MCF 10A (cell line): ENCODE data around the gene CDHR3. TPM values are rescaled to one million over a fixed set of nuclear protein-coding genes. Genes with fewer than 3 reads are reported as not detected.
A peak's percentile ranks its signal among the peaks of the same experiment; 100 is the strongest.

Experiments used
- BruUV-seq: library from RNA; stranded (reverse); fragments of 400-500 nt; replicated peaks from 2 replicates; lab custom pipeline; 2021; lab: Mats Ljungman, UMichigan
- CTCF ChIA-PET: fragments of 300-600 bp; sonication (Branson Sonifier 250); formaldehyde crosslinking; extraction: SDS; loops from one replicate; lab custom pipeline; 2021; ENCODE audit warnings: antibody characterized with exemption, inconsistent platforms; lab: Yijun Ruan, JAX
- POLR2A ChIA-PET: fragments of 300-600, 350-650 bp; sonication (Branson Sonifier 250); formaldehyde crosslinking; extraction: SDS; loops from one replicate; lab custom pipeline; 2020; ENCODE audit warnings: antibody characterized with exemption, inconsistent platforms; lab: Yijun Ruan, JAX
- DNase-seq: peaks from one replicate; pipeline ENCODE4 v3.0.0-alpha.2; 2018; ENCODE audit not compliant: unreplicated experiment
- H3K27ac Mint-ChIP-seq: one replicate; pipeline ENCODE4 v1.8.0; 2022; ENCODE audit warnings: mild to moderate bottlenecking, low read depth, mixed read lengths; ENCODE audit not compliant: unreplicated experiment
- H3K27me3 Mint-ChIP-seq: one replicate; pipeline ENCODE4 v1.8.0; 2022; ENCODE audit warnings: mixed read lengths; ENCODE audit not compliant: insufficient read depth, unreplicated experiment
- H3K36me3 Mint-ChIP-seq: one replicate; pipeline ENCODE4 v1.8.0; 2022; ENCODE audit warnings: mild to moderate bottlenecking, moderate library complexity, mixed read lengths; ENCODE audit not compliant: insufficient read depth, unreplicated experiment
- H3K4me1 Mint-ChIP-seq: one replicate; pipeline ENCODE4 v1.8.0; 2022; ENCODE audit warnings: mixed read lengths; ENCODE audit not compliant: insufficient read depth, unreplicated experiment
- H3K4me3 Mint-ChIP-seq: one replicate; pipeline ENCODE4 v1.8.0; 2022; ENCODE audit warnings: mild to moderate bottlenecking, moderate library complexity, mixed read lengths; ENCODE audit not compliant: unreplicated experiment
- H3K9me3 Mint-ChIP-seq: one replicate; pipeline ENCODE4 v1.8.0; 2022; ENCODE audit warnings: mixed read lengths; ENCODE audit not compliant: unreplicated experiment
- intact Hi-C: fragments of 100-400 bp; cut with micrococcal nuclease; formaldehyde crosslinking; loops from 2 replicates; pipeline ENCODE4 v1.14.1; 2022
- total RNA-seq: library from RNA; stranded (reverse); gene quantifications from 2 replicates; pipeline ENCODE4 v1.2.3, GENCODE V29; 2022
- TF ChIP-seq, protein P1 (sequence below): fragments of 200-600 bp; IDR thresholded peaks from one replicate; pipeline ENCODE4 v1.8.0; 2022; ENCODE audit warnings: antibody characterized with exemption, mild to moderate bottlenecking; ENCODE audit not compliant: unreplicated experiment

Gene CDHR3
- total RNA-seq, 1 experiment from 2014 or later, result 0.19 TPM

DNA sequence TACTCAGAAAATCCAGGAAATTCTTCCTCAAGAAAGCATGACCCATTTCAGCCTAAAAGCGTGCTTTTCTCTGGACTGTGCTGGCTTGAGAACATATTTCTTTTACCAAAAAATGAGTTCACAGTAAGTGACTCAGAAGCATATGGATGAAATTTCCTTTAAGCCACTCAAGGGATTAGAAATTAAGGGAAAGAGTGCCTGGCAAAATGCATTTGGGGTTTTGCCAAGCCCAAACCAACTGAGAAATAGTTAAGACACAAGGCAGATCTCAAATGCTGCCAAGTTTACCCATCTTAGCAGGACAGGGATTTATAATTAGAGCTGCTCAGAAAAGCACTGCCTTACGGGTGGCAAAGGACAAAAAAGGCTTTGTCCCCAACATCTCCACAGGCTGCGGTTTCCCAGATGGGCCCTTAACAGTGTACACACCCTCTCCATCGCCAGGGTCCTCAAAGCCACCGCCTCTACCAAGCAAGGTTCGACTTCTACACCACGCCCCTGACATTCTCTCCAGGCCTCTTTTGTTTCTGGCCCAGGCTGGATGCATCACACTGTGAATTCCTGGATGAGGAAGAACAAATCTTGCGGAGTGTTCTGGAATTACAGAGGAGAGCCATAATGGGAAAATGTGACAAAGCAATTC is 30.1 kb upstream of the CDHR3 start:
- peak; percentile 35 for DNase-seq
- Mint-ChIP-seq H3K36me3 (no peaks in the 10 kb centered on the region), H3K4me3 (no peak overlapping the region), H3K27me3 (no peaks in the 10 kb centered on the region), H3K4me1 (peaks cover 9% of the 10 kb centered on the region), H3K9me3 (no peaks in the 10 kb centered on the region), H3K27ac (no peak overlapping the region)
- TF ChIP-seq, protein P1, sequence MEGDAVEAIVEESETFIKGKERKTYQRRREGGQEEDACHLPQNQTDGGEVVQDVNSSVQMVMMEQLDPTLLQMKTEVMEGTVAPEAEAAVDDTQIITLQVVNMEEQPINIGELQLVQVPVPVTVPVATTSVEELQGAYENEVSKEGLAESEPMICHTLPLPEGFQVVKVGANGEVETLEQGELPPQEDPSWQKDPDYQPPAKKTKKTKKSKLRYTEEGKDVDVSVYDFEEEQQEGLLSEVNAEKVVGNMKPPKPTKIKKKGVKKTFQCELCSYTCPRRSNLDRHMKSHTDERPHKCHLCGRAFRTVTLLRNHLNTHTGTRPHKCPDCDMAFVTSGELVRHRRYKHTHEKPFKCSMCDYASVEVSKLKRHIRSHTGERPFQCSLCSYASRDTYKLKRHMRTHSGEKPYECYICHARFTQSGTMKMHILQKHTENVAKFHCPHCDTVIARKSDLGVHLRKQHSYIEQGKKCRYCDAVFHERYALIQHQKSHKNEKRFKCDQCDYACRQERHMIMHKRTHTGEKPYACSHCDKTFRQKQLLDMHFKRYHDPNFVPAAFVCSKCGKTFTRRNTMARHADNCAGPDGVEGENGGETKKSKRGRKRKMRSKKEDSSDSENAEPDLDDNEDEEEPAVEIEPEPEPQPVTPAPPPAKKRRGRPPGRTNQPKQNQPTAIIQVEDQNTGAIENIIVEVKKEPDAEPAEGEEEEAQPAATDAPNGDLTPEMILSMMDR, result no peak
- POLR2A ChIA-PET, result no interaction called here
- intact Hi-C loops, result no loop called here
- BruUV-seq, result no TSS peak
- CTCF ChIA-PET, result interaction anchor here (1.2 kb wide), 1 partner anchor 172 kb away, joined by 5 read pairs; no protein-coding TSS in a partner anchor

DNA sequence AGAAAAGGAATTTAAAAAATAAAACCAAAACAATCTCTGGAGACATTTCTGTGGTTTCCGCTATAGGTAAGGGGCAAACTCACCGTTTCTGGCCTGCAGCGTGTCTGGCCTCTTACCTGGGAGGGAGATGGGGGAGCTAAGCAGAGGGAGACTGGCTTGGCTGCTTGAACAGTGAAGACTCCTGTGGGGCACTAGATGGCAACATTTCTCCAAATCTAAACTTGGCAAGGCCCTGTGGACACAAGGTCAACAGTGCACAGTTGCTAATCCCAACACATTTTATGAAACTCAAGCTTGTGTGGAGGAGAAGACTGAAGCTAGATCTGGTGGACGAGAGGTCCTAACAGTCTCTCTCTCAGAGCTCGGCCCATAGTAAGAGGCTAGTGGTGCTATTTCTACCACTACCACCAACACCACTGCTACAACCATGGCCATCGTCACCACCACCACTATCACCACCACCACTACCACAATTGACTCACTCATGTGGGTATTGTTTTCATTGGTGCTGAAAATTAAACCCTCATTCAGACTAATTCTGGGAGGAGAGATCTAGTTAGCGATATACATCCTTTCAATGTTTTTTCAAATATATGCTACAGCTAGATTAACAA is 28.4 kb upstream of the CDHR3 start:
- Mint-ChIP-seq H3K4me3 (no peak overlapping the region), H3K27me3 (no peaks in the 10 kb centered on the region), H3K36me3 (no peaks in the 10 kb centered on the region), H3K27ac (no peak overlapping the region), H3K9me3 (no peaks in the 10 kb centered on the region), H3K4me1 (peaks cover 9% of the 10 kb centered on the region)
- intact Hi-C loops, result loop anchor here (1.0 kb wide), 3 partner anchors 75 to 282 kb away; no protein-coding TSS in a partner anchor
- POLR2A ChIA-PET, result interaction anchor here (0.7 kb wide), 1 partner anchor 21 kb away, joined by 3 read pairs; no protein-coding TSS in a partner anchor
- DNase-seq, result peak; percentile 47
- no TSS peak for BruUV-seq
- TF ChIP-seq, protein P1, result peak; percentile 24
- CTCF ChIA-PET, result interaction anchor here (0.6 to 1.9 kb wide), 21 partner anchors 11 to 638 kb away, joined by 3 to 15 read pairs (median 4); no protein-coding TSS in a partner anchor

DNA sequence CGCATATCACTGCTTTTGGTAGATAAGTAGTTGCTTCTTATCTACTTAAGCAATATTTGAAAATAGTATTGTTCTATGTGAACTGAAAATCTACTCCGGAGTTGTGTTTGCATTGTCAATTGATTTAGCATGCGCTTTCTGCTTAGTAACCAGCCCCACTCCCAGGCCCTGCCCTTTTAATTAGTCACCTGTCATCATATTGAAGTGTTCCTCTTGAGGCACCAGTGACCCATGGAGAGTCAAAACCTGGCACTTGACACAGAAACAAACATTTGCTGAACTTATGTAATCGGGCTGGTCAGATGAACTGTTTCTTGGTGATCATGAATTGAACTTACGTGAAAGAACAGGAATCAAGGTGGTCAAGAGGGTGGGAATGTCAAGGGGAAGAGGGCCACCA is 27.8 kb upstream of the CDHR3 start:
- Mint-ChIP-seq H3K4me3 (no peak overlapping the region), H3K4me1 (peaks cover 9% of the 10 kb centered on the region), H3K27me3 (no peaks in the 10 kb centered on the region), H3K27ac (no peak overlapping the region), H3K36me3 (no peaks in the 10 kb centered on the region), H3K9me3 (no peaks in the 10 kb centered on the region)
- TF ChIP-seq, protein P1, result no peak
- DNase-seq, result no peak
- intact Hi-C loops, result no loop called here
- ChIA-PET CTCF (interaction anchor here (0.6 to 1.9 kb wide), 15 partner anchors 12 to 638 kb away, joined by 3 to 15 read pairs (median 3); no protein-coding TSS in a partner anchor), POLR2A (no interaction called here)
- BruUV-seq, result no TSS peak

DNA sequence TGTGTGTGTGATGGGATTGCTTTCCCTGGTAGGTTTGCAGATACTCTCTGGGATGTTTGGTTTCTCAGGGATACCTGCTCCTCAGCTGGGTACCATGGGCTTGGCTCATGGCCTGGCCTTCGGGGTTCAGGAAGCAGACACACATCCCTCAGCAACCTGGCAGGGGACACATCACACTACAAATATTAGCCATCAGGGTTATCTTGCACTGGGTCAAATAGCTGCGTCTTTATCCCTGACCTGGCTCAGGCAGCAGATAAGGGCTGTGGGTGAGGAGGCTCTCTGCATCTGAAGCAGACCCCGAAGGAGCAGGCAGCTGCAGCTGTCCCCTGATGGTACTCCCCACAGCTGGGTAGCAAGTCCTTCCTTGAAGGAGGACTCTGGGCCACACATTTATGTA is 25.7 kb upstream of the CDHR3 start:
- Mint-ChIP-seq H3K27me3 (no peaks in the 10 kb centered on the region), H3K9me3 (no peaks in the 10 kb centered on the region), H3K27ac (no peak overlapping the region), H3K4me3 (no peak overlapping the region), H3K4me1 (peaks cover 8% of the 10 kb centered on the region), H3K36me3 (no peaks in the 10 kb centered on the region)
- TF ChIP-seq, protein P1, result no peak
- DNase-seq, result no peak
- intact Hi-C loops, result no loop called here
- ChIA-PET POLR2A (no interaction called here), CTCF (interaction anchor here (0.7 to 1.4 kb wide), 3 partner anchors 106 to 216 kb away, joined by 3 to 6 read pairs (median 3); no protein-coding TSS in a partner anchor)
- BruUV-seq, result no TSS peak
